ENCODE results near the gene NPAS3. TPM values are rescaled to one million over a fixed set of nuclear protein-coding genes. Genes with fewer than 3 reads are reported as not detected.

The NPAS3 gene
- total RNA-seq, 1 experiment from 2014 or later = 15.6 TPM

DNA sequence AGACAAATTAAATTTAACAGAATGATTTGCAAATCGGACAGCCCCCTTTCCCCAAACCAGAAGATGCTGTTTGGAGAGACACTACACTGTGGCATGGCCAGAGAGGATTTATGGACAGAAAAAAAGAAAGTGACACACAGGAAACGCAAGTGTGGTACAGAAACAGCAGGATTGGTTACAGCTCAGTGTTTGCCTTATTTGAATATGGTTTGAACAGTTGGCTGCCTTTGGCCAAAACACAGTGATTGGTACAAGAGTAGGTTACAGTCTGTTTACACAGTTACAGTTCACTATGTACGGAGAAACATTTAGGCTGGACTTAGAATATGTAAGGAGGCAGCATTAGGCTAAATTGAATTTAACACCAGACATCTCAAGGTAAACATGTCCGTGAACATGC is 335.3 kb downstream of the NPAS3 start:
- CTCF ChIA-PET = no interaction called here
- no TSS peak for BruUV-seq (replicated peaks)
- TF ChIP-seq, protein P1, sequence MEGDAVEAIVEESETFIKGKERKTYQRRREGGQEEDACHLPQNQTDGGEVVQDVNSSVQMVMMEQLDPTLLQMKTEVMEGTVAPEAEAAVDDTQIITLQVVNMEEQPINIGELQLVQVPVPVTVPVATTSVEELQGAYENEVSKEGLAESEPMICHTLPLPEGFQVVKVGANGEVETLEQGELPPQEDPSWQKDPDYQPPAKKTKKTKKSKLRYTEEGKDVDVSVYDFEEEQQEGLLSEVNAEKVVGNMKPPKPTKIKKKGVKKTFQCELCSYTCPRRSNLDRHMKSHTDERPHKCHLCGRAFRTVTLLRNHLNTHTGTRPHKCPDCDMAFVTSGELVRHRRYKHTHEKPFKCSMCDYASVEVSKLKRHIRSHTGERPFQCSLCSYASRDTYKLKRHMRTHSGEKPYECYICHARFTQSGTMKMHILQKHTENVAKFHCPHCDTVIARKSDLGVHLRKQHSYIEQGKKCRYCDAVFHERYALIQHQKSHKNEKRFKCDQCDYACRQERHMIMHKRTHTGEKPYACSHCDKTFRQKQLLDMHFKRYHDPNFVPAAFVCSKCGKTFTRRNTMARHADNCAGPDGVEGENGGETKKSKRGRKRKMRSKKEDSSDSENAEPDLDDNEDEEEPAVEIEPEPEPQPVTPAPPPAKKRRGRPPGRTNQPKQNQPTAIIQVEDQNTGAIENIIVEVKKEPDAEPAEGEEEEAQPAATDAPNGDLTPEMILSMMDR (conservative IDR thresholded peaks at IDR 0.05; ENCODE audit: low read depth, low read length) = no peak
- no peak for TF ChIP-seq EZH2 (IDR thresholded peaks at IDR 0.05; ENCODE audit: borderline replicate concordance, low read depth, low read length, poor library complexity, severe bottlenecking)
- Histone ChIP-seq H3K4me3 (ENCODE audit: low read depth, low read length, poor library complexity, severe bottlenecking) (no peak overlapping the region), H3K9me3 (ENCODE audit: low read depth, low read length, poor library complexity, severe bottlenecking) (no peaks in the 10 kb centered on the region), H3K36me3 (ENCODE audit: insufficient read depth, low read length, poor library complexity, severe bottlenecking) (no peaks in the 10 kb centered on the region), H3K27me3 (replicated peaks; ENCODE audit: insufficient read depth, low read depth, low read length, poor library complexity) (no peaks in the 10 kb centered on the region), H3K4me1 (ENCODE audit: insufficient read depth, low read length, poor library complexity, severe bottlenecking) (peaks cover 25% of the 10 kb centered on the region), H3K27ac (ENCODE audit: low read depth, low read length, poor library complexity, severe bottlenecking) (no peak overlapping the region)
- POLR2A ChIA-PET (ENCODE audit: low non-redundant PET) = no interaction called here
- intact Hi-C loops (cut with micrococcal nuclease; ENCODE audit: unreplicated experiment) = no loop called here
- no peak for DNase-seq (ENCODE audit: low spot score)

DNA sequence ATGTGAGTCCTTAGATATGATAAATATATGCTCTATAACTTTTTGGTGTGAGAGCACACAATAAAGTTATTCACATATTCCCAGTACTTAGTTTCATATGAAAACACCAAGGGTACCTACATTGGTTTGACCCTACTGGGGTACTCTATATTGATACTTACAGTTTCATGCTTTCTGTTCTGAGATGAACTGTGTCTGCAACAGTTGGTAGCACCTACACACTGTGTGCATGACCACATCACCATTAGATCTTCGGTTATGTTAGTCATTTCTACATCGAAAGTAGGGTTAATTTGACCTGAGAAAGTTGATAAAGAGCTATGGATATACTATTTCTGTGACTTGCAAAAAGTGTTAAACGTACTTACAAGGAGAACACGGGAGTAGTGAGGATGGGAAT is 337.2 kb downstream of the NPAS3 start:
- no peak overlapping the region for H3K4me3 ChIP-seq (ENCODE audit: low read depth, low read length, poor library complexity, severe bottlenecking)
- H3K9me3 ChIP-seq (ENCODE audit: low read depth, low read length, poor library complexity, severe bottlenecking) = no peaks in the 10 kb centered on the region
- no peak overlapping the region for H3K27ac ChIP-seq (ENCODE audit: low read depth, low read length, poor library complexity, severe bottlenecking)
- no peak for TF ChIP-seq EZH2 (IDR thresholded peaks at IDR 0.05; ENCODE audit: borderline replicate concordance, low read depth, low read length, poor library complexity, severe bottlenecking)
- TF ChIP-seq, protein P1 (conservative IDR thresholded peaks at IDR 0.05; ENCODE audit: low read depth, low read length) = no peak
- peaks cover 32% of the 10 kb centered on the region for H3K4me1 ChIP-seq (ENCODE audit: insufficient read depth, low read length, poor library complexity, severe bottlenecking)
- intact Hi-C loops (cut with micrococcal nuclease; ENCODE audit: unreplicated experiment) = no loop called here
- ChIA-PET CTCF (no interaction called here), POLR2A (ENCODE audit: low non-redundant PET) (no interaction called here)
- no TSS peak for BruUV-seq (replicated peaks)
- no peak for DNase-seq (ENCODE audit: low spot score)
- H3K27me3 ChIP-seq (replicated peaks; ENCODE audit: insufficient read depth, low read depth, low read length, poor library complexity) = no peaks in the 10 kb centered on the region
- no peaks in the 10 kb centered on the region for H3K36me3 ChIP-seq (ENCODE audit: insufficient read depth, low read length, poor library complexity, severe bottlenecking)

DNA sequence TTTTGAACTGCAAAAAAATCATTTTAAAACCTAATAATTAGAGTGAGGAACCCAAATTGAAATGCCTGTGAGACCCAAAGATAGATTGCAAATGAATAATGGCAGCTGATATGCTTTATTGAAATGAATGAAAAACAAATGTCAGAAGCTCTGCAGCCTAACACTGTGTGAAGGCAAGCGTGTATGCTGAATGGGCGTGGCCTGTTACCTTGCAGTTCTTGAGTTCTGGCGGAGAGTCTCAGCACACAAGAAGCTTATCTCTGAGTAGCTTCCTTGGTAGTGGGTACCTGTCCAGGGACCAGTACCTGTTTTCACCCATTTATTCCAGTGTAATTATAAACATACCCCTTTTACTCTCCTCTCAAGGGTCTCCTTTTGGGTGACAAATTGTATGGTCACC is 341.2 kb downstream of the NPAS3 start:
- no TSS peak for BruUV-seq (replicated peaks)
- TF ChIP-seq EZH2 (IDR thresholded peaks at IDR 0.05; ENCODE audit: borderline replicate concordance, low read depth, low read length, poor library complexity, severe bottlenecking) = no peak
- TF ChIP-seq, protein P1 (conservative IDR thresholded peaks at IDR 0.05; ENCODE audit: low read depth, low read length) = no peak
- ChIA-PET CTCF (no interaction called here), POLR2A (ENCODE audit: low non-redundant PET) (no interaction called here)
- DNase-seq (ENCODE audit: low spot score) = no peak
- H3K27me3 ChIP-seq (replicated peaks; ENCODE audit: insufficient read depth, low read depth, low read length, poor library complexity) = no peaks in the 10 kb centered on the region
- no peaks in the 10 kb centered on the region for H3K36me3 ChIP-seq (ENCODE audit: insufficient read depth, low read length, poor library complexity, severe bottlenecking)
- no peak overlapping the region for H3K27ac ChIP-seq (ENCODE audit: low read depth, low read length, poor library complexity, severe bottlenecking)
- intact Hi-C loops (cut with micrococcal nuclease; ENCODE audit: unreplicated experiment) = loop anchor here (10.0 kb wide), 1 partner anchor 335 kb away; no protein-coding TSS in a partner anchor
- H3K4me3 ChIP-seq (ENCODE audit: low read depth, low read length, poor library complexity, severe bottlenecking) = no peak overlapping the region
- peaks cover 29% of the 10 kb centered on the region for H3K4me1 ChIP-seq (ENCODE audit: insufficient read depth, low read length, poor library complexity, severe bottlenecking)
- no peaks in the 10 kb centered on the region for H3K9me3 ChIP-seq (ENCODE audit: low read depth, low read length, poor library complexity, severe bottlenecking)
